HUDEP-2 (cell line): ENCODE measurements around the gene ALDH1L1.

ENCODE experiments used
- DNase-seq, 76 experiments: peaks; one replicate each; lab custom pipeline; 2025; ENCODE audit not compliant: unreplicated experiment in 76 of 76; lab: John Stamatoyannopoulos, UW

The ALDH1L1 gene

DNA sequence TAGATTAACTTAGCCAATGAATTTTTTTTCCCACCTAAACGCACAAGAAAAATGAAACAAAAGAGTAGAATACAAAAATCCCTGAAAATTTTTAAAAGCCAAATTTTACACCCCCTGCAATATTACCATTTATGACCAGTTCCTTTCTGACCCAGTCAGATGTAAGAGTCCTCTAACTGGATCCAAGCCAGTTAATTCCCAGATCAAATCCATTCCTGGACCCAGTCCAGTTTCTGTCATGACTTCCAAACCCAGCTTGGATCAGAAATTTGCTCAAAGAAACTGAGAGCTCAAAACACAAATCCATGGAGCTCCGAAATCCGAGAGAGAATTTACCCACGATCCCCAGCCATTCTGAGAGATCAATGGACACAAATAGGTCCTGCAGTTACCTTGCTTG, 17.0 kb upstream of the ALDH1L1 start:
- no peak for DNase-seq

DNA sequence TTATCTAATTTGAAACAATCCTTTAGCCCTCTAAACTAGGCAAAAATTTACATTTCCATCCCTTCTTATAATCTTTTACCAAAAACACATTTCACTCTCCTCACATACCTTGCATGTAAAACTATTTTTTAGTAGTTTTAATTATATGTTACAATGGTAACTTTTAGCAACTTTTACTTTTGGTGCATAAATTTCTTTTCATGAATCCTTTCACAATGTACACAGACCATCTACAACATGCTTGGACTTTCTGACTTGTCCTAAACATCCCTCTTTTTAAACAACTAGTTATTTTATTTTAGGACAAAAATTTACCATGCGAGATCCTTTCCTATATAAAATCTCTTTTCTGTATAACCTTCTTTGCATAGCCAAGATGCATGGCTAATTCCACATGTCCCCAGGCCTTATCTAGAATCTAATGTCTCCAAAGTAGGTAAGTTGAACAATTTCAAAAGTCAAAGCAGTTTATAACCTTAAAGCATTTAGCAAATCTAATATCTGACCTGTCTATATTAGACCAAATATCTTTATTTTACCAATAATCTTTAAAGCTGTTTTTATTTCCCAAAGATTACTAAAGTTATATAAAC, 14.4 kb upstream of the ALDH1L1 start:
- no peak for DNase-seq

- DNase-seq: no peak
Measured at GRCh38 chr3:126191246-126191645, 10.9 kb upstream of the ALDH1L1 start.

DNA sequence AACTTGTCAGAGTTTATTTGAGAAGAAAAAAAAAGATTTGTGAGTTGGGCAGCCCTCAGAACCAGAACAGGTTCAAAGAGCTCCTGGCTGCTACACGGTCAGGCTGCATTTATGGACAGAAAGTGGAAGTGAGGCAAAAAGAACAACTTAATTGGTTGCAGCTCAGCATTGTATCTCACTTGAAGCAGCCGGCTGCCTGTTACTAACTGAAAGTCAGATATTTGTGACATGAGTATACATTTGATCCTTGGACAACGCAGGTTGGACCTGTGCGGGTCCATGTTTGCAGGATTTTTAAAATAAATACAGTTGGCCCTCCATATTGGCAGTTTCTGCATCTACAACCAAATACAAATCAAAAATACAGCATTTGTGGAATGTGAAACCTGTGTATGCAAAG, 7.5 kb upstream of the ALDH1L1 start:
- no peak for DNase-seq

DNA sequence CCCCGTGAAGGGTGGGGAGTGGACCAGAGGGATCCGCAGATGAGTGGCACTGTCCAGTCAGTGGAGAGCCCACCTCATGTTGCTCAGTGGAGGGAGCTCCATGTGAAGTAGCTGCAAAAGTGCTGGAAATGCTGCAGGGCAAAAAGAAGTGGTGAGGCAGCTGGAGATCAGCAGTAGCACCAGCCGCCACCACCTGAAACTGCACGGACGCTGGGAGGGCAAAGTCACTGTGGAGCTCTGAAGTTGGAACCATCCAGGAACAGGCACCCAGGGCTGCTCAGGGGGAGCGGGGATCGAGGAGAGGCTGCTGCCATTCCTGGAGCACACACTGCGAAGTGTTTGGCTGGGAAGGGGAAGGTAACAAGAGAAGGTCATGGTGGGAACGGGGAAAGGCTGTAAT, 6.4 kb upstream of the ALDH1L1 start:
- DNase-seq: no peak

GRCh38 chr3:126186271-126186670, 5.9 kb upstream of the ALDH1L1 start:
- DNase-seq: no peak

GRCh38 chr3:126184465-126185000, 4.1 kb upstream of the ALDH1L1 start:
- DNase-seq: no peak

DNA sequence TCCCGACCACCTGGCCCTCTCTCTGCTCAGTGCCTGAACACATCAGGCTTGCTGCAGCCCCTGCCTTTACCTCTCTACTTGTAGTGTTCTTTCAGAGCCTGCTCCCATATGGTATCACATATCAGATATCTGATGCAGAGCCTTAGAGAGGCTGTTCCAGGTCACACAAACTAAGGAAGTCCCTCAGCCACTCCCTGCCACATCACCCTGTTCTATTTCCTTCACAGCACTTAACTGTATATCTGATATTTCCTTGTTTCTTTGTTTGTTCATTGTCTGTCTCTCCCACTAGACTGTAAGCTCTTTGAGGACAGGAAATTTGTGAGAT, 976 bp upstream of the ALDH1L1 start:
- DNase-seq: no peak

- no peak for DNase-seq
Measured at GRCh38 chr3:126179825-126180476, 435 bp downstream of the ALDH1L1 start.

DNA sequence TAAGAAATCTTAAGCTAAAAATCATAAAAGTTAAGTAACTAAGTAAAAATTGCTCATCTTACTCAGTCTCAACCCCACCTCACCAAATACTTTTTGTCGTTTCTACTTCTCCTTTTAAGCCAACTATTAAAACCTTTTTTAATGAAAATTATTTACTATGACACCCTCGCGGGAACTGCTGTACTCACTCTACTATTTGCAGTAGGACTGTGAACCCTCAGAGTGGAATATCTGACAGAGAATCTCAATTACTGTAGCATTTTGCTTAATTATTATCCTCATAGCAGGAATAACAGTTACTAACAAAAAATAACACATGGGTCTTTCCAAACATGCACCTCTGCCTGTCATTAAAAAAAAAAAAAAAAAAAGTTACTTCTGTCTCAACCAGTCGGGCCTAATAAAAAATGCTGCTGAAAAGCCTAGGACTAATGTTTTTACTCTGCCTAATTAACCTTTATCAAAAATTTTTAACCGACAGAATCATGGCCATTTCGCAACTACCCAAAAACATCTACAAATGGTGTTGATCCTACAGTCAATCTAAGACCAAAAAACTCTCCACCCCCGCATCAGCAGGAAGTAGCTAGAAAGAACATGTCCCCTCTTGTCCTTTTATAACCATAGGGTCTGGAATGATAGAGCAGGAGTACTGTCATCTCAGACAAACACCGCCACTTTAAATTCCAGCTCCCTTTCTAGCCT, 10.2 kb downstream of the ALDH1L1 start:
- DNase-seq: no peak

- no peak for DNase-seq
Measured at GRCh38 chr3:126167566-126167965, 12.8 kb downstream of the ALDH1L1 start.

GRCh38 chr3:126166009-126166408, 14.4 kb downstream of the ALDH1L1 start:
- DNase-seq: no peak

DNA sequence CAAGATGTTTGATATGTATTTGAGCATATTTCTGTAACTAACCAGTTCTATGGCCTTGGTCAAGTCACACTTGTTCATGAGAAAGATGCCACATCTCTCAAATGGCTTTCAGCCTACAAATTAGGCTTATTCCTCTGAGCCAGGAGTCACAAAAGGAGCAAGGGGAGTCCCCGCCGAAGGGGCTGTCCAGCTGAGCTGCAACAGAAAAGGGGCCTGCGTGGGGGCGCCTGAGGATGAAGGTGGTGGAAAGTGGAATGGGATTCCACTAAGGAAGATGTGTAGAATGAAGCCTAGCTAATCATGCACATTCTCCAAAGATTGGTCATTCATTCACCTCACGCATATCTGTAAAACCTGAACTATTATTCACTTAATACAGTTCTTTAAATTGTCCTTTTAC, 19.1 kb downstream of the ALDH1L1 start:
- no peak for DNase-seq

GRCh38 chr3:126160243-126161210, 19.9 kb downstream of the ALDH1L1 start:
- no peak for DNase-seq

DNA sequence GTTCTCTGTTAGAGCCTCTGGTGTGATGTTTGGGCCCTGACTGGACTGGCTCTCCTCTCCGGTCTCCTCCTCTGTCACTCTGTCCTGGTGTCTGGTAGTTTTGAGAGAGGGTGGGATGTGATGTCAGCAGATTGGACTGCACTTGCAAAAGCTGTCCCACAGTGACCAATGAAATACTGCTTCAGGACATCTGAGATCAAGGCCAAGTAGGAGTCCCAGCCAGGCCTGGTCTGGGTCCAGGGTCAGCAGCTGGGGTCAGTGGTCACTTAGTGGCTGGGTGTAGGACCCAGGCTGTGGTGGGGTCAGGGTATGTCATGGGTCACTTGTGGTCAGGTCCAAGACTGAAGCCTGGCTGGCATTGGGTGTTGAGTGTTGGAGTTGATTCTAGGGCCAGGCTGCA, 20.9 kb downstream of the ALDH1L1 start:
- no peak for DNase-seq

DNA sequence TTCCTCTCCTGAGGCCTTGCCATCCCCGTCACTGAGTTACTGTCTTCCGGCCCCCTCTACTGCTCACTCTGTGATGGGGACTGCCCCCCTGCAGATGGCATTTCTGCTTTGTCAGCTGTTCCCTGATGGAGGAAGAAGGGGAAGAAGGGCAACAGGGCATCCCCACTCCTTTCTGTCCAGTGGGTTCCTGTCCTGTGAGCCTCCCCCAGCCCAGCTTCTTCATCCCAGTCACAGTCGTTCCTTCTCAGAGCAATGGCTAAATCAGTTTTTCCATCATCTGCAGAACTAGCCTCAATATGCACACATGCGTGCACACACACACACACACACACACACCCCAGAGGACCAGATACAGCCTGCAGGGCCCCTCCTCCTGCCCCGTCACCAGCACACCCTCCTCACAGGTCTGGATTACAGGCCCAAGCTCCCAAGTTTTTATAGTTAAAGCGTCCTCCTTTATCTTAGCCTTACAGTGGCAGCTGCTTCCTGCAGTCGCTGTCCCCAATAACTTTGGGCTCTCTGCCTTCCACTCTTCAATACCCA, 21.4 kb downstream of the ALDH1L1 start:
- no peak for DNase-seq

GRCh38 chr3:126158016-126158911, 22.1 kb downstream of the ALDH1L1 start:
- DNase-seq: no peak

DNA sequence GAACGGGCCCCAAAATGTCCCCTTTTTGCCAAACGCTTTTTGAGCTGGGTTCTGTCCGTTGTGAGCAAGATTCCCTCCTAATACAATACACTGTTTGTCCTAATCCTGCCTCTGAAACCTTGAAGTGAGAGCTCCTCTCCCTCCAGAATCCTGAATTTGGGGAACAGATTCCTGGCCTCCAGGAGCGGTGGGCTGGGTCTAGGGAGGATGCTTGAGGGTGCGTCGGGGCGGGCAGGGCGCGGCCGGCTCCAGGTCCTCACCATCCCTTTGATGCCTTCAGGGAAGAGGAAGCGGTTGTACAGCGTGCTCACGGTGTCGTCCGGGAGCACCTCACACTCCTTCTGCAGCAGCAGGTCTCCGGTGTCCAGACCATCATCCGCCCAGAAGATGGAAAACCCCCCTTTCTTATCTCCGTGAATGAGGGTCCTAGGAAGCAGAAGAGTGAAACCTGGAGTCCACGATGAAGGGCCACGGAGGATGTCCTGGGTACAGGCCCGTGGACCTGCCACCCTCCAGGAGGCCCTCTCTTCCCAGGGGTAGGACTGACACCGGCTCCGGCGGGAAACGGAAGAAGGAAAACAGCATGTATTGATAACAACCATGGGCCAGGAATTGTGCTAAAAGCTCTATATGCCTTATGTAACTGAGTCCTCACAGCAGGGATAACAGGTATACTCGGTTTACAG, 23.2 kb downstream of the ALDH1L1 start:
- no peak for DNase-seq

- peak in 1 of 76 experiments; percentile 9 for DNase-seq
Measured at GRCh38 chr3:126156468-126156867, 23.9 kb downstream of the ALDH1L1 start.
